HG03097 (cell line): ENCODE results near the gene MYBPC3.
"Not testable (repeated sequence)": the region's sequence is repeated elsewhere in the genome, so short reads cannot be mapped to it uniquely, and the experiment has no call there.

Source experiments
- ATAC-seq: cut with Tn5 transposase; IDR thresholded peaks from one replicate; pipeline ENCODE4 v1.9.1; 2021; ENCODE audit not compliant: unreplicated experiment, low FRiP score

Gene MYBPC3

GRCh38 chr11:47340980-47341775 lies 11.3 kb downstream of the MYBPC3 start:
- ATAC-seq: no peak

- no peak for ATAC-seq
Measured at GRCh38 chr11:47340010-47340409, 12.5 kb downstream of the MYBPC3 start.

GRCh38 chr11:47338396-47339241 lies 13.9 kb downstream of the MYBPC3 start:
- no peak for ATAC-seq

- ATAC-seq: no peak
Measured at GRCh38 chr11:47337229-47337924, 15.1 kb downstream of the MYBPC3 start.

GRCh38 chr11:47336595-47336994 lies 15.9 kb downstream of the MYBPC3 start:
- ATAC-seq: no peak

DNA sequence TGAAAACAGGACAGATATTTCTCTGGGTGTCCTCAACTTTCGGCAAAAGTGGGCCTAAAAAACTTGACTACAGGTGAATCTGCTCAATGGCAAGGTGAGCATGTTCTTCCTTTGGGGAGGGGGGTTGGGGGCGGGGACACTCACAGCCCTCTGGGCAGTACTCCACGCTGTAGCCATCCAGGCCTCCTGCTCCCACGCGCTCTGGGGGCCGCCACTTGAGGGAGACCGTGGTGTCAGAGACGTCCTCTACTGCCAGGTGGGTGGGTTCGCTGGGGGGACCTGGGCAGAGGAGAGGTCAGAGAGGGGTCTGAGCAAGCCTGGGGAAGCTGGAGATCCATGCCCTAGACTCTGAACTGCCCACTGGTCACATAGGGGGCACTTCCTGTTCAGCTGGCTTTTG lies 16.8 kb downstream of the MYBPC3 start:
- no peak for ATAC-seq

DNA sequence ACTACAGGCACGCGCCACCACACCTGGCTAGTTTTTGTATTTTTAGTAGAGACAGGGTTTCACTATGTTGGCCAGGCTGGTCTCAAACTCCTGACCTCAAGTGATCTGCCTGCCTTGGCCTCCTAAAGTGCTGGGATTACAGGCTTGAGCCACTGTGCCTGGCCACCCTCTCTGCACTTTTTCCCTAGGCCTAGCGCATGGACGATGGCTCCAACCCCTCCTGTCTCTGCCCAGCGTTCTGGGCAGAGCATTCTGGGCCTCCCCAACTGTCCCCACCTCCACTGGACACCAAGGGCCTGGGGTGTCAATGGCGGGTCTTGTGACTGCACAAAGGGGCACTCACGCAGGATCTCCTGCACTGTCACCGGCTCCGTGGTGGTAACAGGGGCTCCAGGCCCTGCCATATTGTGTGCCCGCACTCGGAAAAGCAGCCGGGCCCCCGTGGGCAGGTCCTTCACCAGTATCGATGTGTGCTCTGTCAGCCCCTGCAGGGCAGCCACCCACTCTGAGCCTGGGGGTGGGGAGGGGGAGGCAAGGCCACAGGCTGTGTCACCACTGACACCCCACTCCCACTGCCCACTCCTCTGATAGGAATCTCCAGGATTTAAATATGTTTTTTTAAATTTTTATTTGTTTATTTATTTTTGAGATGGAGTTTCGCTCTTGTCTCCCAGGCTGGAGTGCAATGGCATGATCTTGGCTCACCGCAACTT lies 17.6 kb downstream of the MYBPC3 start:
- ATAC-seq: not testable (repeated sequence)

DNA sequence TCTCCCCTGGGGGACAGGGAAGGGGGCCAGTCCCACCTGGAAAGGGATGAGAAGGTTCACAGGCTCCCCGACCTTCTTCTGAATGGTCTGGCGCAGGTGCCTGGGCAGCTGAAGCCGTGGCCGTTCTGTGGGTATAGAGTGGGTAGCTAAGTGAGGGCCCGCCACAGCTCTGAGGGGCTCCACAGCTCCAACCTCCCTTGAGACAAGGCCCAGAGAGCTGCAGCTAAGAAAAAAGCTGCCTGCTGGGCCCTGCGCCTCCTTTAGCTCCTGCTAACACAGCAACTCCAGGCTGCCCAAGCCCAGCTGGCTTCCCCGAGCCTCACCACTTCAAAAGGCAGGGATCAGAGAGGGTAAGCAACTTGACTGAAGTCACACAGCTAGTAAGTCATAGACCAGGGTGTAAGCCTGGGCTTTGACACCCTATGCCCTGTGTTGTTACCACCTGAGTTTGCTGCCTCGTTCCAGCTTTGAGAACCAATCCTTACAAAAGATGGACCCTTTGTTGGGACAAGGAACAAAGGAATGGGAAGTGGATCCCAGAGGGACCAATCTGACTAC lies 18.5 kb downstream of the MYBPC3 start:
- ATAC-seq: no peak

GRCh38 chr11:47333526-47333845 lies 19.0 kb downstream of the MYBPC3 start:
- no peak for ATAC-seq

- ATAC-seq: no peak
Measured at GRCh38 chr11:47332791-47333525, 19.5 kb downstream of the MYBPC3 start.

DNA sequence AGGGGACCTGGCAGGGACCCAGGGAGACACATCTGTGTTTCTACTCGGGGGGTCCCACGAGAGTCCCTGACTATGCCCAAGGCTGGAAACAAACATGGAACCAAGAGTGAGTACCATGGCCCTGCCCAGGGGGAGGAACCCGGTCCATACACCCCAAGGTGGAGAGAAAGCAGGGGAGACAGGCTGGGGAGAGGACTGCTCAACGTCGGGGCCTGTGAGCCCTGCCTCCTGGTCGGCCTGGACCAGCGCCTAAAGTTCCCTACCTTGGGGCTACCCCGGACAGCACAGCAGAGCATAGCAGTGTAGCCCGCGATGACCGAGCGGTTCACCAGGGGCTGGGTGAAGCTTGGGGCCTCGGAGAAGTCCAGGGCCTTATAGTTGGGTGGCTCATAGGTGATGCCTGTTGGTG lies 20.2 kb downstream of the MYBPC3 start:
- ATAC-seq: no peak

- ATAC-seq: no peak
Measured at GRCh38 chr11:47331454-47332302, 20.8 kb downstream of the MYBPC3 start.

DNA sequence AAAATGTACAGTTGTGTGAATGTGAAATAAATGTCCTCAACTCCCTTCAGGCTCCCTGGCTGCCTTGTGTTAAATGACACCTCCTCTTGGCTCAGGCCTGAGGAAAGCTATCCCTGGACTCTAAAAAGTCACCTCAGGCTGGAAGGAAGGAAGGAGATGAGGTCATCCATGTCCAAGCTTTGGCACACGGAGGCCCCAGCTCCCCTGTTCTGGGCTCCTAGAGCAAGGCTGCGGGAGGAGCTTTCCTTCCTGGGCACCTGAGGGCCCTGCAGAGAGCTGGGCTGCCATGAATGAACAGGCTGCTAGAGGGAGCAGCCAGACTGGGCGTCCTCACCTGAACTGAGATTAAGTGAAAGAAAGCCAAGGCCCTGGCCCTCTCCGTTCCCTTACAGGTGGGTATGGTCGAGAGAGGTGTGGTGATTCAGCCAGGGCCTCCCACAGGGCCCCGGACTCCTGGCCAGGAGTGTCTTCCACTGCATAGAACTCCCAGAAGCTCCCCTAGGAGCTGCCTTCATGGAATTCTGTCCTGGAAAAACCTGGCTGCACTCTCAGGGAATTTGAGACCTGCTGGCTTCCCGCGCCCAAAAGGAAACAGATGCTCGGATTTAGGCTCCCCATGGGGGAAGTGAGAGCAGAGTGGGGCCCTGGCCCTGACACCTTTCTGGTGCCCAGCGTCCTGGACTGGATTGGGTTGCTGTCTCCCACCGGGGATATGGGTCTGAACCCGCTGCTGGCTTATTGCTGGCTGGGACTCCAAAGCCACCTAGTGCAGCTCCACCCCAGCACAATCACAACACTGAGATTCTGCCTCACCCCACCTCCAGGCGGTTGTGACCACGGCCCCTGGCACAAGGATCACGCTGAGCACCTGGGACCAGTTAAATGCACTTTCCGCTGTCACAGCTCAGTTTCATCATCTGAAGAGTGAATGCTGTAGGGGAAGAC lies 22.2 kb downstream of the MYBPC3 start:
- no peak for ATAC-seq

DNA sequence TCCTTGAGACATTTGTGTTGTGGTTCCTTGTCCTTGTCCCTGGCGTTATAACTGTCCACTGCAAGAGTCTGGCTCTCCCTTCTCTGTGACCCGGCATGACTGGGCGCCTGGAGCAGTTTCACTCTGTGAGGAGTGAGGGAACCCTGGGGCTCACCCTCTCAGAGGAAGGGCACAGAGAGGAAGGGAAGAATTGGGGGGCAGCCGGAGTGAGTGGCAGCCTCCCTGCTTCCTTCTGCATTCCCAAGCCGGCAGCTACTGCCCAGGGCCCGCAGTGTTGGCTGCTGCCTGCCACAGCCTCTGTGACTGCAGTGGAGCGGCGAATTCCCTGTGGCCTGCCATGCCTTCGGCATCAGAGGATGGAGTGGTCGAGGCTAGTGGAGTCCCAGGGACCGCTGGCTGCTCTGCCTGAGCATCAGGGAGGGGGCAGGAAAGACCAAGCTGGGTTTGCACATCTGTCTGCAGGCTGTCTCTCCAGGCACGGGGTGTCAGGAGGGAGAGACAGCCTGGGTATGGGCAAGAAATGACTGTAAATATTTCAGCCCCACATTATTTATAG lies 23.0 kb downstream of the MYBPC3 start:
- no peak for ATAC-seq

DNA sequence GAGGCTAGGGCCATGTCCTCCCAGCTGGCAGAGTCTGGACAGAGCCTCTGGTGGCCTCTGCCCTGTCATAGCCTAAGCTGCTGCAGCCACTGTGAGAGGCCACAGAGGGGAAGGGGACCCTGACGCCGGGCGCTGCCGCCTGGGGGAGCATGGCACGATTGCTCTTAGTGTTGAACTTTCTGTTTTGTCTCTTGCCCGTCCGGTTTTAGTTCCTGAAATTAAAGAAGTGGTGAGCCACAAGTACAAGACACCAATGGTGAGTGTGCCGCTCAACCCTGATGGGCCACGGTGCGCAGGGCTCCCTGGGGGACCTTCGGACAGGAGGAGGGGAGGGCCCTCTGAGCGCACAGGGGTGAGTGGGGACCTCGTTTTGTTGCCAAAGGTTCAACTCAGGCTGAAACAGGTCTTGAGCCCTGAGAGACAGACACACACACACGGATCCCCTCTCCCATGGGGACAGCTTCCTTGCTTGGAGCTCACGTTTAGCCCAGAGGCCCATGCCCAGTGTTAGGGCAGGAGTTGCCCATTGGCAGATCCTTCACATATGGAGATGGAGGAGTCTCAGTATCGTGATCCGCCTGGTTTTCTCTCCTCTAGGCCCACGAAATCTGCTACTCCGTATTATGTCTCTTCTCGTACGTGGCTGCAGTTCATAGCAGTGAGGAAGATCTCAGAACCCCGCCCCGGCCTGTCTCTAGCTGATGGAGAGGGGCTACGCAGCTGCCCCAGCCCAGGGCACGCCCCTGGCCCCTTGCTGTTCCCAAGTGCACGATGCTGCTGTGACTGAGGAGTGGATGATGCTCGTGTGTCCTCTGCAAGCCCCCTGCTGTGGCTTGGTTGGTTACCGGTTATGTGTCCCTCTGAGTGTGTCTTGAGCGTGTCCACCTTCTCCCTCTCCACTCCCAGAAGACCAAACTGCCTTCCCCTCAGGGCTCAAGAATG lies 23.8 kb downstream of the MYBPC3 start:
- ATAC-seq: no peak

GRCh38 chr11:47327949-47328348 lies 24.6 kb downstream of the MYBPC3 start:
- no peak for ATAC-seq
